DMS153 treated with DMSO at 0.1 percent for 48 hours (cell line): ENCODE data around the gene LUM.
"Not testable (repeated sequence)": the region's sequence is repeated elsewhere in the genome, so short reads cannot be mapped to it uniquely, and the experiment has no call there.

Experiments
- DNase-seq: peaks from one replicate; lab custom pipeline; 2025; ENCODE audit not compliant: unreplicated experiment; lab: John Stamatoyannopoulos, UW

The LUM gene

DNA sequence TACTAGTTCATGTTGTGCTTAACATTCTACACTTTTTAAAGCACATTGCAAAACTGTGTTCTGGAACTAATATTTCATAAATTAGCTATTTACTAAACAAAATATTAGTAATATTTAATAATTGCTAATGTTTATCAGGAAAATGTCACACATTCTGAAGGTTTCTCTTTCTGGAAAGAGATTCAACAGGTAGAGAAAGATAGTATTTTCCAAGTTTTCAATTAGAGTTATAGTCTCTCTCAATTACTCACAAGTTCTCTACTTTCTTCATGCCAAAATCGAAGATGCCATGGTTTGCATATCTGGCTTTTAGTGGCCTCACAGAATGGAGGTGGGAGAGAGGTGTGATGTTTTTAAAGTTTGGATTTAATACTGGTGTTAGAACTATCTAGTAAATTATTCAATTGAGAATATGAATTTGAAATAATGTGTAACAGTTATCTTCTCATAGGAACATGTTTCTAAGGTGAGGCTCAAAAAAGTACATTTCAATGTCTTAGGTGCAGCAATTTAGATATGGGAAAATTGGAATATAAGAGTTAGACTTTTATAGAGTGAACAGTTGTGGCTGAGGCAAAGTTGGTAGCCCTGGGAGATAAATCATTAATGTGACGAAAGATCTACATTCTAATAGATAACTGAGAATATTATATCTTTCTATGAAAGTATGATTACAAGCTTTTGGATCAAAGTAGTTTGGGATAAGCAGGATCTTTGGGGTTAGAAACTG lies 1.5 kb downstream of the LUM start:
- DNase-seq: no peak

DNA sequence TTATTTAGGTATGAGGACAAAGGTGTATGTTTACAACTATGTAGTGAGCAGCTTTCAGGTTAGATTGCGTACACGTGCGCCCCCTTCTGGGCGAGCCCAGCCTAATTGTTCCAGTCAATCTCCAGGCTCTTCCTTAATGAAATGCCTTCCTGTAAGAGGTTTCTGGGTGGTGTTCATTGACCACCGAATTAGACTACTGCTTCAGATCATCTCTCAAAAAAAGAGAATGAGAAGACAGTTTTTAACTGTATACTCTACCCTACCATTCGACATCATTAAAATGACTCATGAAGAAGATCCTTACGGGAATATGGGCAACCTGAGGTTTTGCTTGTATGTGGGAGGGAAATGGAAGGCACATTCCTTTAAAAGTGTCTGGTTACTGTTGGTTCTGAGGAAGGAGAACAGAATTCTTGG lies 2.1 kb downstream of the LUM start:
- DNase-seq: peak; percentile 34

DNA sequence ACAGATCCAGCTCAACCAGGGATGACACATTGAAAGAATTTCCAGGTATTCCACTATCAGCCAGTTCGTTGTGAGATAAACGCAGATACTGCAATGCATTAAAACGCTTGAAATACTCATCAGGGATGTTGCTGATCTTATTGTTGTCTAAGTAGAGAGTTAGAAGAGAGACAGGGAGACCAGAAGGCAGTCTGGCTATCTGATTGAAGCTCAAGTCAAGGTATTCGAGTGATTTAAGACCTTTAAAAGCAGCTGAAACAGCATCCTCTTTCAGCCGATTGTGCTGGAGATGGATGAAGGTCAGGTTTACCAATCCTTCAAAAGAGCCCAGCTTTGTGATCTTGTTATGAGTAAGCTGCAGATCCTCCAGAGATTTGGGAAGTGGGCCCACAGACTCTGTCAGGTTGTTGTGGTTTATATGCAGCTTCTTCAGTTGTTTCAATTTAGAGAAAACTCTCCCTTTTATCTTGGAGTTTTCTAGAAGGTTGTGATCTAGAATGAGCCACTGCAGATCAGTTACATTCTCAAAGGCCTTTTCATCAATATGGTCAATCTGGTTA lies 3.0 kb downstream of the LUM start:
- no peak for DNase-seq

DNA sequence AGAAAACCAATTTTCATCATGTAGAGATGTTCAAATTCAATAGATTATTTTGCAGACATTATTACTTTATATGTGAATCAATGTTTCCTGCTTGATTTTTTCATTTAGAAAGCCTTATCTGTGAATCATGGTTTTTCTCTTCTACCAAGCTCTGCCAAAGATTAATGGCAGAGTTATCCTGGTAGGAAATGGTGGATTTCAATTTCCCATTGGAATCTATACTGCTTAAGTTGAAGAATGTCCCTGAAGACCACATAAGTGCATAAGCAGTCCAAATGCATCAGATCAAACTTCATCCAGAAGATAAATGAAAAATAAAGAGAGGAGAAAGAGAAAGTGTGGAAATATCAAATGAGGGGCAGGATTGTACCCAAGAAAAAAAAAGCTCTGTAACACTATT lies 5.0 kb downstream of the LUM start:
- no peak for DNase-seq

DNA sequence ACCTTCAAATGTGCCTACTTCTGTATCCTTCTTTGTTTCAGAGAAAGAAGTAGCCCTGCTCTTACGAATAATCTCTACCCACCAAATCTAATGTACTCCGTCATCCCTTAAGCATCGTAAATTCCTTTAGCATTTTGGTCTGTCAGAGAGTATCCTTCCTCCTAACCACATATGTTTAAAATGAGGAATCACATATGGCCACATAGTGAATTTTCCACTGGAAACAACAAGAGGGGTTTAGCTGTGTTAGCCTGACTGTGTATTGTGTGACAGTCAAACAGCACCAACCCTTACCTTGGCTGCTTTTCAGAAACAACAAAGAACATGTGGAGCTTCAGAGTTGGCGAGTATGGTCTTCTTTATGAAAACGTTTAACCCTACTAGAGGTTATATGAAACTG lies 5.5 kb downstream of the LUM start:
- no peak for DNase-seq

DNA sequence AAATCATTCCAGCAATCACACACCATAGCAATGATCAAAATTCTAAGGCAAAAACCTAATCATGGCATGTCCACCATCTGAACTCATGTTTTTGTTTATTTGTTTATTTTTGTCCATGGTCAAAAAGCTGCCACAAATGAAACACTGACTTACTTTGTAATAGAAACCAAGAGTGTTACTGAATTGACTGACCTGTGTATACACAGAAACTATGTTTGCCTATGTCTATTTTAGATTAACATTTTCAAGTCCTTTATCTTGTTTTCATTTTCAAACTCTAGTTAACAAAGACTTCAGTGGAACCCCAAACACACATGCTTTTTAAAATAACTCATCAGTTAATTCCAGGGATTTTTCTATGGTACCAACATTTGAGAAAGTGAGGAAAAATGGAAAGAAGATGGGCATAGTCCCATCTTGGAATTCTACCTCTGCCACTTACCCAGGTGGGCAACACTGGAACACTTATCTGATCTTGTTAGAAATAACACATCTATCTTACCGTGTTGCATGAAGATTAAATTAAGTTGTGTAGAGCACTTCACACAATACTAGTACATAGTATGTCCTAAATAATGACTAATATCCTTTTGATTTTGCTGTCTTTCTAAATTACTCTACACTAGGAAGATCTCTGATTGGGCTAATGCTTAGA lies 6.4 kb downstream of the LUM start:
- no peak for DNase-seq

DNA sequence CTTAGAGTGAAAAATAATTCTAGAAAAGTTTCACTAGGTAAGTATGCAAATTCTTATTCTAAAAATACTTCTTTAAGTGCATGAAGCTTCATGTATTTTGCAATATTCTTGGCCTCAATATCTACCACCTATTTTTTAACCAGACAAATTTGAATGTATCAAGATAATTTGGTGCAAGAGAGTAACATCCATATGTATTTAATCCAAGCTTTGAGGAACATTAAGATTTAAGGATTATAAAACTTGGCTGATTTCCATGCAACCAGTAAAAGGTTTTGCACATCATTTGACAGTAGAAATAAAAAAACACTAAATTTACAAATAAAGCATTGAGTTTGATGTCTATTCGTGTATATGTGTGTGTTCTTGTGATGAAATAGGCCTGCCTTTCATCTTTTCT lies 7.7 kb downstream of the LUM start:
- no peak for DNase-seq

DNA sequence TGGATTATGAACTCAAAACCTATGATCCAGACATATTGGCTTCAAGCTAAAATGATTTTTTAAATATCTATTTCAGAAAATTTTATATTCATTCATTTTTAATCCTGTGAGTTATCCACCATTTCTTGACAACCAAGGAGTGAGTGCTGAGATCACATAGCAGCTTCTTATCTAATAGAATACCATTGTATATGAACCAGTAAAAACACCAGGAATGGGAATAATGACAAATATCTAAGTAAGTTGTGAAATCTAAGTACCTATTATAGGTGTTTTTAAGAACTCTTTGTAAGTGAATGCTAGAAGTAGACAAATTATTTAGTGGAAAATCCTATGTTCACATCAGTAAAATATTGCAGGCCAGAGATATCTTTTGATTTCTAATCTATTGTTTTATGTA lies 8.2 kb downstream of the LUM start:
- no peak for DNase-seq

DNA sequence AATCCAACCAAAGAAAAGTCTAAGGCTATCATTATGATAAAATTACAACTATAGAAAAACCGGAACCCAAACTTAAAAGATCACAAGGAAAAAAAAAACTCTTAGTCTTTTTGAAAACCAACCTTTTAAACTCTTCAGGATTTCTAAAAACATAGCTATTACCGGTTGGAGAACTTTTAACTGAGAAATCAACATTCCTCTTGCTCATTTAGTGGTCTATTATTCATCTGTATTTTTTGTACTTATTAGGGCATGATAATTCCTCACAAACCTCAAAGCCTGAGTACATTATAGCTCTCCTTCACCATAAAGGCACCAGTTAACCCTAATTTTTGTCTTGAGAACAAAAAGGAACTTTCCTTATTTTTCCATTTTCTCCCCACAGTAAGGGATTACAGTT lies 10.4 kb downstream of the LUM start:
- no peak for DNase-seq

DNA sequence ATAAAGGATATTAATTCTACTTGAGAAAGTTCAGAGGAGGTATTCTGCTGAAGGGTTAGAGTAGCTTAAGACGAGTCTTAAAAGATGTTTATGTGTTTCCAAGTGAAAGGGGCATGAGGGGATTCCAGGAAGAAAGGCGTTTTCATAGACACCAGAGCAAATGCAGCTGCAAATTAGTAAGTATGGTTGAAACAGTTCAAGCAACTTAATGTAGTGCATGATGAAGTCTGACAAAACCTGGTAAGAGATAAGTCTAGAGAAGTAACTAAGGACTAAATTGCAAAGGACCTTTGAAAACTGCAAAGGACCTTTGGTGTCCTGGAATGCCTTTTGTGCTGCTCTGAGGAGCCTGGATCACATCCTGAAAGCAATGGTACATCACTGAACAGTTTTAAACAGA lies 11.5 kb downstream of the LUM start:
- no peak for DNase-seq

DNA sequence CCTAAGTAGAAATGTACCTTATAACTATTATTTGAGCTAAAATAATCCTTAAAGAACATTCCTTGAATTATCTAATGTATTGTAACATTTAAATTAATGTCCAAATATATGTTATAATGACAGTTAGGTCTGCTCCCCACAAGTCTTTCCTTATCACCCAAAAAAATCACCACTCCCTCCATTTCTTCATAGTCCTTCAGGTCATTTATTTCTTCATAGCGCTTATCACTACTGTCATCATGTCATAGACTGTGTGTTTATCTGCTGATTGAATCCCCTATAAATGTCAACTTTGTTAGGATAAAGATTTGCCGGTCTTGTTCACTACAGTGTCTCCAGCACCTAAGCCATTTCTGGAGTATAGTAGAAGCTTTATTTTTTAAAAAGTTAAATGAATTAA lies 12.0 kb downstream of the LUM start:
- no peak for DNase-seq

DNA sequence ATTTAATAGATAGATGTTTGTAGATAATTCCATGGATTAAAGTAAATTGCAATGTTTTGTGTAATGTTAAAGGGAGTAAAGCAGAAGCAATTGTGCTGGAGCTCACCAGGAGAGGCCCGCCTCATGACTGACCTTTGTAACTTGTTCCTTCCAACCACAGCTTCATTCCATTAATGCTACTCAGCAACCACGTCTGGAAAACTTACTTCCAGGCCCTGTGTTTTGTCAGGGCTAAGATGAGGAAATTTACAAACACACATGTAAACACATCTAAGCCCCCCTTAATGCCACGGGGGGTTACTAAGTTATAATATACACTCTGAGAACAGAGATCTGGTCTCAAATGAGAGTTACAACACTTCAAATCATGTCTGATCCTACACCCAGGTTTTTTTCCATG lies 12.4 kb downstream of the LUM start:
- no peak for DNase-seq

DNA sequence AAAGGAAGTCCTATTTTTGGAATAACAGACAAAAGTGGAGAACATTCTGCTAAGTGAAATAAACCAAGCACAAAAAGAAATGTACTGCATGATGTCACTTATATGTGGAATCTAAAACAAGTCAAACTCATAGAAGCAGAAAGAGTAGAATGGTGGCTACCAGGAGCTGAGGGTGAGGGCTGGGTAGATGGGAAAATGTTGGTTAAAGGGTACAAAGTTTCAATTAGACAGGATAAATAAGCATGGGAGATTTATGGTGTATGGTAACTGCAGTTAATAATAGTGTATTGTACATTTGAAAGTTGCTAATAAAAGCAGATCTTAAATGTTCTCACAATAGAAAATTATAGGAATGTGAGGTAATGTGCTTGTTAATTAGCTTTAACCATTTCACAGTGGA lies 12.8 kb downstream of the LUM start:
- DNase-seq: no peak

DNA sequence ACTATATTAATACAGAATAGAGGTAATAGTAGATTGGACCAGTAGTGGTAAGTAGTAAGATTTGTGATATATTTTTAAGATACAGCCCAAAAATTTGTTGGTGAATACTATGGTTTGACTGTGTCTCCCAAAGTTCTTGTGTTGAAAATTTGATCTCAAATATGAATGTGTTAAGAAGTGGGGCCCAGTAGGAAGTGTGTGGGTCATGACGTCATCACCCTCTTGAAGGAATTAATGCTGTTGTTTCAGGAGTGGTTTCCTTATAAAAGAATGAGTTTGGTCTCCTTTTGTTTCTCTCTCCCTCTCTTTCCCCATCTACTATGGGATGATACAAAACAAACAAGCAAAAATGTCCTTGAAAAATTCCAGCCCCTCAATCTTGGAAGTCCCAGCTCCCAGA lies 16.3 kb downstream of the LUM start:
- no peak for DNase-seq

DNA sequence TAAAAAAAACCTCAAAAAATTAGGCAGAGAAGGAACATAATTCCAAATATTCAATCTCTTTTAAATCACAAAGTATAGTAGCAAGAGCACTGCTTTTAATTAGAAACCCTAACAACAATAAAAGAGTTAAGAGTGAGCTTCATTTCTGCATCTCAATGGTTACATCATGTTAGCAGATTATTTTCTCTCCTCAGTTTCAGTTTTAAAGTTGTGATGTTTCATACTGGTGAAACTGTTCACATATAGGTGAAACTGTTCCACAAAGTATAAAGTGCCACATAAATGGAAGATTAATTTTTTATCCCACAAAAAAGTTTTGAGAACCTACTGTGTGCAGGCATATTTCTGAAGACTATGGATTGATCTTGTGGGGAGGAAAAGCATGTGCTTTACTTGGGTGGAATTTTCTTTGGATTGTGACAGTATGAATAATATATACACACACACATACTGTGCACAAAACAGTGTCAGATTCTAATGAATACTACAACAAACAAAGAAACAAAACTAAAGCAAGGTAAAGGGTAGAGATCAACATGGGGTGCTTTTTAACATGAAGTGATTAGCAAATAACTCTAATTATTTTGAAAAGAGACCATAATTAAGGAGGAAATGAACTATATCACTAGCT lies 17.1 kb downstream of the LUM start:
- no peak for DNase-seq

DNA sequence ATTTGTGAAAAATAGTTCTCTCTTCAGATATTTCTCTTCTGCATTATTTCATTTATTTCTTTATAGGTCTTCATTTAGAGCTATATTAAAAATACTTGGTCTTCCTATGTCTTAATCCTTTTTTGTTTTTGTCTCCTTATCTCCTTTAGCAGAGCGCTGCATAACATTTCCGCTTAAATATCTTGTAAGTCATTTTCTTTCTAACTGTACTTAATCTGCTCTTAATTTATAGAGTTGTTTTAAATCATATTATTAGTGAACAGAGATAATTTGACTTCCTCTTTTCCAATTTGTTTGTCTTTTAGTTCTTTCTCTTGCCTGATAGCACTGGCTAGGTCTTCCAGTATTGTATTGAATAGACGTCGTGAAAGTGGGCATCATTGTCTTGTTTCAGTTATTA lies 18.0 kb downstream of the LUM start:
- DNase-seq: no peak

DNA sequence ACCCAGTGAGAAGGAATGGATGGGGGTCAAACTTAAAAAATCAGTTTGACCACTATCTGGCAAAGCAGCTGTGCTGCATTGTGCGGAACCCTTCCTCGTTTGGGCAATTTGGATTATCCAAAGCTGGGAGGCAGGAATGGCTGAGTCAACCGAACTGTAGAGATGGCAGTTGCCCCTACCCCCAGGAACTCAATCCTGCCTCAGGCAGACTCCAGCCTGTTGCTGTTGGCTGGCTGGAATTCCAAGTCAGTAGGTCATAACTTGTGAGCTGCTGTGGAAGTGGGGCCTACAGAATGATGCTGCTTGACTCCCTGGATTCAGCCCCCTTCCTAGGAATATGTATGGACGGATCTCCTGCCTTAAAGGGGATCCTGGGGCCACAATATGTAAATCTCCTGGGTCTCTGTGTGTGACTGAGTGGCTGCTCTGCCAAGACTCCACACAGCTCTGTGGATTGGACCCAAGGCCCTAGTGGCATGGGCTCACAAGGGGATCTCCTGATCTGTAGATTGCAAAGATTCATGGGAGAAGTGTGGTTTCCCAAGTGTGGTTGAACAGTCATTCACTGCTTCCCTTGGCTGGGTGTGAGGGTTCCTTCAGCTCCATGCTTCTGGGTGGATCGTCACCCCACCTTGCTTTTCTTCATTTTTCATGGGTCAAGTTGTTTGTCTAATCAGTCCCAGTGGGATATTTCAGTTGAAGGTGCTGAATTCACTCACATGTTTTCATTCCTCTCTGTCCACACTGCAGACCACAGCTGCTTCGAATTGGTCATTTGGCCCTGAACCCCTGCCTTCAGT lies 19.2 kb downstream of the LUM start:
- no peak for DNase-seq

DNA sequence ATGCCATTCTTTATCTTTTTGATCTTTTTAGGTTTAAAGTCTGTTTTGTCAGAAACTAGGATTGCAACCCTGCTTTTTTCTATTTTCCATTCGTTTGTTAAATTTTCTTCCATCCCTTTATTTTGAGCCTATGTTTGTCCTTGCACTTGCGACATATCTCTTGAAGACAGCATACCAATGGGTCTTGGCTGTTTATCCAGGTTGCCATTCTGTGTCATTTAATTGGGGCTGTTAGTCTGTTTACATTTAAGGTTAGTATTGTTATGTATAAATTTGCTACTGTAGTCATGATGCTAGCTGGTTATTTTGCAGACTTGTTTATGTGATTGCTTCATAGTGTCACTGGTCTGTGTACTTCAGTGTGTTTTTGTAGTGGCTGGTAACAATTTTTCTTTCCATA lies 21.3 kb downstream of the LUM start:
- not testable (repeated sequence) for DNase-seq

DNA sequence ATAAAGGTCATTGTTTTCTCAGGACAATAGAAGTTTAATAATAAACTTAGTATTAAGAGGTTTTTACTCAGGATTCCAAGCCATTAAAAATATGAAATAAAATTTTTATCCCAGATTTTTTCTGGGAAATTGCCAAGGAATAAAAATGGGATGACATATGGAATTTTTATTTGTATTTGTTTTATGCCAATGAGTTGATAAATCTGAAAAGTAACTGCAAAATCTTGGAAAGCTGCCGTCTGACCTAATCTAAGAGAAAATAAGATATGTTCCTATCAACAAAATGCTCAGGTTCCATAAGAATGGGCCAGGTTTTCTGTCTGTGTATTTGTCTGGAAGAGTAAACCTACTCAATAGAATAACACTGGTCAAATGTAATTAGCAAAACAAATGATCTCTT lies 31.3 kb downstream of the LUM start:
- no peak for DNase-seq

DNA sequence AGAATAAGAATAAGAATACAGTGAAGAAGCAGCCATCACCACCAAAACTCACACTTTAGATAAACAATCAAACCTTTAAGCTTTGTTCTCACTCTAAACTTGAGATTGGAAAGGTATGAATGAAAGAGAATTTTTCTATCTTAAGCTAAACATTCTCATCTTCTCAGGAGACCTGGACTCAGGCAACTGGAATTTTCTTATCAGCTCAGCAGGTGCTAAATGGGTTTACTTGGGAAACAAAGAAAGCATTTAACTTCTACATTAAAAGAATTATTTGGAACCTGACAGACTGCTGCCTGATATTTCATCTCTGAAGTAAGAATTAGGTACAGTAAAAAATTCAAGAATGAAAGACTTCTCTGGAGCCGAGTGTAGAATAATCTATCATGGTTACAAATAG lies 32.8 kb downstream of the LUM start:
- no peak for DNase-seq

DNA sequence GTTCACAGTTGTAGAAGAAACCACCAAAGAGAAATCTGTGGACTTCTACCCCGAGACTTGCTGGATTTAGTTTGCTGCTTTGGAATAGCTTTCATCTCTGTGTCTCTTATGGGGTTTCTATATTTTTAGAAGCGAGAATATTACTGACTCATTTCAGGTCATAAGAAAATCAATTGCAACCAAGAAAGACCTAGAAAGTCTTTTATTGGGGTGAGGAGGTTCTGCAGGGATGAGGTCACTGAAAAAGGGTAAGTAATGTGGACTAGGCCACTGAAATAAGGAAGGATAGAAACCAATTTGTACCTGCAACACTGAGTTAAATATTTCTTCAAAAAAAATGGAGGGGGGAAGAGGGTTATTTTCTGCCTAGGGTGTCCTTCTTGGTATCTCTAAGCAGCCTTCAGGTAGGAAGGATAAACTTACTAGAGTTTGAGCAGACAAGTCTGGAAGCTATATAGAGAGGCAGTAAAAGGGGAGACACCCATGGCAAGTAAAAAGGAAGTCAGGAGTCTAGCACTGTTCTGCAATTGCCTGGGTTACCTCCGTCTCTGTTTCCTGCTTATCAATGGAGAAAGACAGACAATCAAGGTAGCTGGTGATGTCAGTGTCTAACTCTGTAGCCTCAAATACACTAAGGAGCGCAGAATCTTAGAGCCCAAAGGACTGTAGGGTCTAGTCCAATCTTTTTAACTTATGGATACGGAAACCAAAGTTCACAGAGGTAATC lies 33.9 kb downstream of the LUM start:
- DNase-seq: no peak
